Fibroblast of mammary gland (primary cell): Measurements from ENCODE around the gene TOX2.

Source experiments
- DNase-seq: peaks from one replicate; pipeline ENCODE4 v3.0.0-alpha.2; 2010; ENCODE audit warnings: low read depth
- H3K4me3 ChIP-seq: 2 replicates; pipeline ENCODE4 v1.5.1; 2011; ENCODE audit warnings: low read depth, mild to moderate bottlenecking, low read length, moderate library complexity; ENCODE audit not compliant: control insufficient read depth
- TF ChIP-seq, protein P1 (sequence below): conservative IDR thresholded peaks from 2 replicates; pipeline ENCODE4 v1.5.1; 2011; ENCODE audit warnings: low read depth, low read length, inconsistent platforms; ENCODE audit not compliant: control insufficient read depth, insufficient read depth

TOX2 gene

GRCh38 chr20:43954704-43955061, 40.0 kb downstream of the TOX2 start:
- TF ChIP-seq, protein P1, sequence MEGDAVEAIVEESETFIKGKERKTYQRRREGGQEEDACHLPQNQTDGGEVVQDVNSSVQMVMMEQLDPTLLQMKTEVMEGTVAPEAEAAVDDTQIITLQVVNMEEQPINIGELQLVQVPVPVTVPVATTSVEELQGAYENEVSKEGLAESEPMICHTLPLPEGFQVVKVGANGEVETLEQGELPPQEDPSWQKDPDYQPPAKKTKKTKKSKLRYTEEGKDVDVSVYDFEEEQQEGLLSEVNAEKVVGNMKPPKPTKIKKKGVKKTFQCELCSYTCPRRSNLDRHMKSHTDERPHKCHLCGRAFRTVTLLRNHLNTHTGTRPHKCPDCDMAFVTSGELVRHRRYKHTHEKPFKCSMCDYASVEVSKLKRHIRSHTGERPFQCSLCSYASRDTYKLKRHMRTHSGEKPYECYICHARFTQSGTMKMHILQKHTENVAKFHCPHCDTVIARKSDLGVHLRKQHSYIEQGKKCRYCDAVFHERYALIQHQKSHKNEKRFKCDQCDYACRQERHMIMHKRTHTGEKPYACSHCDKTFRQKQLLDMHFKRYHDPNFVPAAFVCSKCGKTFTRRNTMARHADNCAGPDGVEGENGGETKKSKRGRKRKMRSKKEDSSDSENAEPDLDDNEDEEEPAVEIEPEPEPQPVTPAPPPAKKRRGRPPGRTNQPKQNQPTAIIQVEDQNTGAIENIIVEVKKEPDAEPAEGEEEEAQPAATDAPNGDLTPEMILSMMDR: no peak
- DNase-seq: peak; percentile 21
- H3K4me3 ChIP-seq: no peak overlapping the region

- peak; percentile 97 for DNase-seq
- H3K4me3 ChIP-seq: no peak overlapping the region
- TF ChIP-seq, protein P1: no peak
These were observed 40.6 kb downstream of the TOX2 start for GRCh38 chr20:43955062-43955749.

DNA sequence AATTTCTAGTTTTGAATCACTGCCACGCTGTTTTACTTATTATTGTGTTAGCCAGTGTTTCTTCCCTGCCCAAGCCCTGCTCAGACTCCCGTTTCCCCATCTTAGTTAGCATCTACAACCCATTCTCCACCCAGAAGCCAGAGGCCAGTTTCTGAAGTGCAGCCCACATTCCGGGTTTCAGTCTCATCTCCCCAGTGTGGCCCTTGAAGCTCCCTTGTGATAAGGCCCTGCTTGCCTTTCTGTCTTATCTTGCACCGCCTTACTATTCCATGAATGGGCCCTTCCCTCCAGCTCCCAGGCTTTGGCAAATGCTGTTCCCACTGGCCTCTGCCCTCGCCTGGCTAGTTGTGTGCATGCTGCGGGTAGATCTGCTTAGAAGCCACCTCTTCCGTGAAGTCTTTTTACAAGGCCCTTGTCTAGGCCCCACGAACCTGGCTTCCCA, 41.1 kb downstream of the TOX2 start:
- DNase-seq: no peak
- TF ChIP-seq, protein P1: no peak
- H3K4me3 ChIP-seq: no peak overlapping the region

- no peak overlapping the region for H3K4me3 ChIP-seq
- TF ChIP-seq, protein P1: no peak
- no peak for DNase-seq
These were observed 42.7 kb downstream of the TOX2 start for GRCh38 chr20:43957392-43957791.

DNA sequence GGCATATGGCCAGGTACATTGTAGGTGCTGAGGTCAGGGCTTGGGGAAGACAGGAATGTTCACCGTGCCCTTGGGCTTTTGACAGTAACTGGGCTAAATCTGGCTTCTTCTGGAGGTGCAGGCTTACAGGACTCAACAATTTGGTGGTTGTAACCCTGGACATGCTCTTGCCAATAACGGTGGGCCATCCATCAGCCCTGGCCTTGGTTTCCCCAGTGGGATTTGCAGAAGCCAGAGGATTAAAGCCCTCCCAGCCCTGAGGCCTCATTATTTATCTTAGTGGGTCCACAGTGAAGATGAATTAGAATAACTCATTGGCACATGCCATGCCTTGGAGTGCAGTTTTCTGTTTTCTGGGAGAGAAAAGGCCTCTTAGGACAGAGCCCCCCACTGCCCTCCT, 44.0 kb downstream of the TOX2 start:
- DNase-seq: no peak
- TF ChIP-seq, protein P1: no peak
- no peak overlapping the region for H3K4me3 ChIP-seq

GRCh38 chr20:43959079-43959919, 44.6 kb downstream of the TOX2 start:
- TF ChIP-seq, protein P1: no peak
- peak; percentile 64 for DNase-seq
- H3K4me3 ChIP-seq: no peak overlapping the region
